OCI-LY7 (cell line): Measurements from ENCODE around the gene OR3A3. TPM values are rescaled to one million over a fixed set of nuclear protein-coding genes. Genes with fewer than 3 reads are reported as not detected.
"Not testable (repeated sequence)": the region's sequence is repeated elsewhere in the genome, so short reads cannot be mapped to it uniquely, and the experiment has no call there.

Source experiments
- Bru-seq: library from RNA; stranded (reverse); fragments of 400-500 nt; gene quantifications from one replicate; lab custom pipeline; 2021; lab: Mats Ljungman, UMichigan
- BruChase-seq, 2 experiments: library from RNA; stranded (reverse); fragments of 400-500 nt; gene quantifications; one replicate each; lab custom pipeline; 2021; lab: Mats Ljungman, UMichigan
- BruUV-seq: library from RNA; stranded (reverse); fragments of 400-500 nt; replicated peaks from 2 replicates; lab custom pipeline; 2021; lab: Mats Ljungman, UMichigan
- CTCF ChIA-PET: fragments of 300-600 bp; sonication (Branson Sonifier 250); formaldehyde crosslinking; loops from one replicate; lab custom pipeline; 2022; ENCODE audit warnings: antibody characterized with exemption; ENCODE audit not compliant: unreplicated experiment; lab: Charles Lee
- POLR2A ChIA-PET: fragments of 300-600 bp; sonication (Branson Sonifier 250); formaldehyde crosslinking; loops from one replicate; lab custom pipeline; 2022; ENCODE audit warnings: antibody characterized with exemption; lab: Charles Lee
- DNase-seq: peaks from one replicate; pipeline ENCODE4 v3.0.0-alpha.2; 2015; ENCODE audit warnings: low spot score
- H2AFZ ChIP-seq: fragments of 200-600 bp; sonication (generic), shearing (Covaris generic); 2 replicates; pipeline ENCODE4 v1.6.1; 2014; ENCODE audit warnings: mild to moderate bottlenecking, antibody characterized with exemption, low read length, moderate library complexity
- H3K27ac ChIP-seq: fragments of 200-600 bp; sonication (generic); 2 replicates; pipeline ENCODE4 v1.5.1; 2014; ENCODE audit warnings: mixed run types, low read depth, mild to moderate bottlenecking, moderate library complexity, low read length, inconsistent platforms; ENCODE audit not compliant: poor library complexity, severe bottlenecking
- H3K36me3 ChIP-seq: fragments of 200-600 bp; sonication (generic); 2 replicates; pipeline ENCODE4 v1.6.1; 2014; ENCODE audit warnings: mild to moderate bottlenecking, antibody characterized with exemption, low read length, moderate library complexity, mixed read lengths; ENCODE audit not compliant: insufficient read depth
- H3K4me1 ChIP-seq: fragments of 200-600 bp; sonication (generic); 2 replicates; pipeline ENCODE4 v1.5.1; 2014; ENCODE audit warnings: mild to moderate bottlenecking, low read length; ENCODE audit not compliant: insufficient read depth, poor library complexity, severe bottlenecking
- H3K4me2 ChIP-seq: fragments of 200-600 bp; sonication (generic); 2 replicates; pipeline ENCODE4 v1.6.1; 2014; ENCODE audit warnings: mild to moderate bottlenecking, low read length
- H3K4me3 ChIP-seq: fragments of 200-600 bp; sonication (generic); 2 replicates; pipeline ENCODE4 v1.5.1; 2014; ENCODE audit warnings: mild to moderate bottlenecking, low read depth, low read length; ENCODE audit not compliant: poor library complexity, severe bottlenecking
- H3K79me2 ChIP-seq: fragments of 200-600 bp; sonication (generic); 2 replicates; pipeline ENCODE4 v1.6.1; 2016; ENCODE audit warnings: low read depth, mild to moderate bottlenecking, low read length, moderate library complexity, mixed read lengths; ENCODE audit not compliant: insufficient read depth
- H3K9me2 ChIP-seq: fragments of 200-600 bp; sonication (generic); 2 replicates; pipeline ENCODE4 v1.6.1; 2016; ENCODE audit warnings: mild to moderate bottlenecking, low read length, mixed read lengths; ENCODE audit not compliant: insufficient read depth
- H3K9me3 ChIP-seq: fragments of 200-600 bp; sonication (generic); 2 replicates; pipeline ENCODE4 v1.6.1; 2014; ENCODE audit warnings: mild to moderate bottlenecking, mixed run types, low read length, mixed read lengths
- H4K20me1 ChIP-seq: fragments of 200-600 bp; sonication (generic); 2 replicates; pipeline ENCODE4 v1.6.1; 2014; ENCODE audit warnings: mild to moderate bottlenecking, antibody characterized with exemption, low read length, moderate library complexity, mixed read lengths; ENCODE audit not compliant: insufficient read depth
- CTCF ChIP-seq: fragments of 200-600 bp; sonication (generic); conservative IDR thresholded peaks from 2 replicates; pipeline ENCODE4 v1.5.1; 2014; ENCODE audit warnings: mild to moderate bottlenecking, antibody characterized with exemption, low read length, moderate library complexity, mixed read lengths
- EZH2phosphoT487 ChIP-seq: fragments of 200-600 bp; sonication (generic); IDR thresholded peaks from 2 replicates; pipeline ENCODE4 v1.6.1; 2018; ENCODE audit warnings: low read depth, borderline replicate concordance, mild to moderate bottlenecking, mixed run types, antibody characterized with exemption, low read length, moderate library complexity, mixed read lengths
- intact Hi-C: fragments of 100-400 bp; cut with micrococcal nuclease; formaldehyde crosslinking; loops from one replicate; pipeline ENCODE4 v1.10.0; 2022; ENCODE audit not compliant: unreplicated experiment
- long read RNA-seq: library from polyadenylated mRNA; stranded (forward); transcript quantifications from one replicate; pipeline ENCODE4 v2.0.0, GENCODE V29; 2022
- total RNA-seq, 2 experiments: library from RNA; depleted of rRNA in 1 of 2; stranded (reverse); fragments of >200 nt in 1 of 2; shearing (Covaris generic) in 1 of 2; gene quantifications; 2 replicates each; pipeline ENCODE4 v1.2.3, GENCODE V29; 2014 to 2022

The OR3A3 gene
- not detected in 2 replicates for total RNA-seq (2014; rRNA removed; shearing (Covaris generic))
- not detected in 2 replicates for total RNA-seq (2022)
- Bru-seq, nascent RNA: not detected
- not detected for BruChase-seq, experiment 1, labeled RNA remaining after a 6-hour chase
- not detected for BruChase-seq, experiment 2, labeled RNA remaining after a 2-hour chase
- long read RNA-seq: 0 reads

GRCh38 chr17:3411070-3411469 is at the start of gene OR3A3:
Gene OR3A3, plus strand, starts transcription at chr17:3411370.
- no peak within 1 kb of the TSS for H3K4me3 ChIP-seq

DNA sequence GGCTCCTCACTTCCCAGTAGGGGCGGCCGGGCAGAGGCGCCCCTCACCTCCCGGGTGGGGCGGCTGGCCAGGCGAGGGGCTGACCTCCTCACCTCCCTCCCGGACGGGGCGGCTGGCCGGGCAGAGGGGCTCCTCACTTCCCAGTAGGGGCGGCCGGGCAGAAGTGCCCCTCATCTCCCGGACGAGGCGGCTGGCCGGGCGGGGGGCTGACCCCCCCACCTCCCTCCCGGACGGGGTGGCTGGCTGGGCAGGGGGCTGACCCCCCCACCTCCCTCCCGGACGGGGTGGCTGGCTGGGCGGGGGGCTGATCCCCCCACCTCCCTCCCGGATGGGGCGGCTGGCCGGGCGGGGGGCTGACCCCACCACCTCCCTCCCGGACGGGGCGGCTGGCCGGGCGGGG is 40.0 kb upstream of the OR3A3 start:
- BruUV-seq, H2AFZ ChIP-seq, H3K36me3 ChIP-seq, intact Hi-C loops, H3K9me2 ChIP-seq, CTCF ChIA-PET, H4K20me1 ChIP-seq, H3K27ac ChIP-seq, DNase-seq, POLR2A ChIA-PET, H3K4me3 ChIP-seq, H3K9me3 ChIP-seq, H3K4me1 ChIP-seq, H3K4me2 ChIP-seq, H3K79me2 ChIP-seq: not testable (repeated sequence)

More at GRCh38 chr17:3411070-3411469, at the start of gene OR3A3:
- Histone ChIP-seq H3K79me2 (no peaks in the 10 kb centered on the region), H3K9me2 (no peaks in the 10 kb centered on the region), H3K4me1 (no peaks in the 10 kb centered on the region), H3K27ac (no peak within 1 kb of the TSS), H3K9me3 (peaks cover 5% of the 10 kb centered on the region; the same call in 1 of the 2 replicates), H2AFZ (no peak within 1 kb of the TSS), H4K20me1 (no peaks in the 10 kb centered on the region), H3K36me3 (no peaks in the 10 kb centered on the region), H3K4me2 (no peak within 1 kb of the TSS)
- ChIA-PET POLR2A (no interaction called here), CTCF (no interaction called here)
- no TSS peak for BruUV-seq
- DNase-seq: no peak
- no peak for TF ChIP-seq CTCF
- no peak for TF ChIP-seq EZH2phosphoT487
- intact Hi-C loops: no loop called here

- DNase-seq: no peak
- H3K9me3 ChIP-seq: no peaks in the 10 kb centered on the region
- H2AFZ ChIP-seq: no peak overlapping the region
- POLR2A ChIA-PET: no interaction called here
- CTCF ChIA-PET: no interaction called here
- H3K4me2 ChIP-seq: no peak overlapping the region
- no TSS peak for BruUV-seq
- no peak for TF ChIP-seq CTCF
- no peak for TF ChIP-seq EZH2phosphoT487
- no peaks in the 10 kb centered on the region for H4K20me1 ChIP-seq
- H3K27ac ChIP-seq: no peak overlapping the region
- H3K36me3 ChIP-seq: no peaks in the 10 kb centered on the region
- H3K9me2 ChIP-seq: no peaks in the 10 kb centered on the region
- intact Hi-C loops: no loop called here
- no peak overlapping the region for H3K4me3 ChIP-seq
- H3K4me1 ChIP-seq: no peaks in the 10 kb centered on the region
- H3K79me2 ChIP-seq: no peaks in the 10 kb centered on the region
Observed at GRCh38 chr17:3378321-3378720, 32.8 kb upstream of the OR3A3 start.
